A549 (cell line): ENCODE results near the gene DDX17. TPM values are rescaled to one million over a fixed set of nuclear protein-coding genes. Genes with fewer than 3 reads are reported as not detected.

Source experiments
- ATAC-seq, 2 experiments: fragments of 200-7000 bp in 1 of 2; fragments of >200 bp in 1 of 2; cut with Nextera tagmentation in 1 of 2; cut with Tn5 transposase in 1 of 2; 3 replicates each; pipeline versions ENCODE4 v1.8.0 to v1.9.1; 2018 to 2020; ENCODE audit warnings: mild to moderate bottlenecking in 1 of 2, moderate library complexity in 1 of 2
- CTCF ChIA-PET: fragments of 300-600 bp; sonication (Branson Sonifier 250); formaldehyde crosslinking; extraction: SDS; loops from one replicate; lab custom pipeline; 2021; ENCODE audit warnings: antibody characterized with exemption, inconsistent platforms; lab: Yijun Ruan, JAX
- POLR2A ChIA-PET: fragments of 350-600 bp; formaldehyde crosslinking; extraction: SDS; loops from one replicate; lab custom pipeline; 2021; ENCODE audit warnings: antibody characterized with exemption, inconsistent platforms; lab: Yijun Ruan, JAX
- DNase-seq, 2 experiments: peaks; one replicate each; pipeline versions ENCODE4 v3.0.0 to v3.0.0-alpha.2; 2011 to 2016; ENCODE audit warnings: low read depth in 1 of 2, low spot score in 1 of 2
- FAIRE-seq: peaks from 2 replicates; lab custom pipeline; 2011; peaks lifted over from hg19 to GRCh38; lab: Jason Lieb, UNC
- H3K27ac ChIP-seq, 2 experiments: fragments of >200 bp; sonication (Bioruptor Twin); formaldehyde crosslinking; 3 replicates each; pipeline ENCODE4 v1.5.1; 2016 to 2017
- H3K4me1 ChIP-seq: fragments of >200 bp; sonication (Bioruptor Twin); formaldehyde crosslinking; 3 replicates; pipeline ENCODE4 v1.6.1; 2016
- H3K4me2 ChIP-seq: fragments of >200 bp; sonication (Bioruptor Twin); formaldehyde crosslinking; 3 replicates; pipeline ENCODE4 v1.6.1; 2016
- H3K4me3 ChIP-seq: fragments of >200 bp; sonication (Bioruptor Twin); formaldehyde crosslinking; 3 replicates; pipeline ENCODE4 v1.5.1; 2016
- H3K9me3 ChIP-seq: fragments of >200 bp; sonication (Bioruptor Twin); formaldehyde crosslinking; 3 replicates; pipeline ENCODE4 v1.6.1; 2016
- ATOH8 ChIP-seq: fragments of 250-450 bp; sonication (Bioruptor Pico); IDR thresholded peaks from 2 replicates; pipeline ENCODE4 v1.5.0; 2020; ENCODE audit warnings: low read depth, mild to moderate bottlenecking, moderate library complexity
- CBX2 ChIP-seq: fragments of 200-600 bp; sonication (generic); IDR thresholded peaks from 2 replicates; pipeline ENCODE4 v1.6.1; 2016; ENCODE audit warnings: low read depth, mild to moderate bottlenecking, borderline replicate concordance
- CTCF ChIP-seq: fragments of >200 bp; sonication (Bioruptor Twin); formaldehyde crosslinking; IDR thresholded peaks from 3 replicates; pipeline ENCODE4 v1.5.1; 2016
- ELK1 ChIP-seq: fragments of 150-350 bp; IDR thresholded peaks from 2 replicates; pipeline ENCODE4 v1.6.1; 2014; ENCODE audit warnings: low read depth, mild to moderate bottlenecking, low read length
- FOSB ChIP-seq: fragments of 250-450 bp; sonication (Bioruptor Pico); IDR thresholded peaks from 2 replicates; pipeline ENCODE4 v1.5.0; 2020; ENCODE audit warnings: mild to moderate bottlenecking, moderate library complexity
- FOSL2 ChIP-seq, 2 experiments: fragments of 450-650 bp in 1 of 2; fragments of >200 bp in 1 of 2; sonication (Bioruptor Twin) in 1 of 2; formaldehyde crosslinking; IDR thresholded peaks; 2 replicates each; pipeline versions ENCODE4 v1.5.0 to v1.6.1; 2016 to 2020; ENCODE audit warnings: mild to moderate bottlenecking in 1 of 2, moderate library complexity in 1 of 2
- HMGXB4 ChIP-seq: fragments of 250-450 bp; sonication (Bioruptor Pico); IDR thresholded peaks from 2 replicates; pipeline ENCODE4 v1.5.0; 2021; ENCODE audit warnings: mild to moderate bottlenecking, moderate library complexity, borderline replicate concordance
- HOXA7 ChIP-seq: fragments of 250-450 bp; sonication (Bioruptor Pico); IDR thresholded peaks from 2 replicates; pipeline ENCODE4 v1.5.0; 2020; ENCODE audit warnings: mild to moderate bottlenecking, moderate library complexity
- HOXB13 ChIP-seq: fragments of 250-450 bp; sonication (Bioruptor Pico); IDR thresholded peaks from 2 replicates; pipeline ENCODE4 v1.5.0; 2020; ENCODE audit warnings: low read depth, mild to moderate bottlenecking, moderate library complexity
- KDM5A ChIP-seq: fragments of 200-600 bp; sonication (generic); IDR thresholded peaks from 2 replicates; pipeline ENCODE4 v1.6.1; 2016; ENCODE audit warnings: antibody characterized with exemption, mild to moderate bottlenecking
- MAFK ChIP-seq: fragments of 450-650 bp; IDR thresholded peaks from 2 replicates; pipeline ENCODE4 v1.6.1; 2014; ENCODE audit not compliant: partially characterized antibody
- MAZ ChIP-seq: fragments of 150-350 bp; IDR thresholded peaks from 2 replicates; pipeline ENCODE4 v1.6.1; 2014; ENCODE audit warnings: antibody characterized with exemption, low read depth, low read length, borderline replicate concordance
- MYC ChIP-seq: IDR thresholded peaks from 2 replicates; pipeline ENCODE4 v1.6.1; 2012; ENCODE audit warnings: mild to moderate bottlenecking, inconsistent platforms, low read length, improper control_type of control experiment, borderline replicate concordance
- PBX3 ChIP-seq: IDR thresholded peaks from 2 replicates; pipeline ENCODE4 v1.6.1; 2012
- PHF8 ChIP-seq: fragments of 200-600 bp; sonication (generic); IDR thresholded peaks from 2 replicates; pipeline ENCODE4 v1.6.1; 2016; ENCODE audit warnings: low read depth, mild to moderate bottlenecking, antibody characterized with exemption, moderate library complexity, borderline replicate concordance
- RAD21 ChIP-seq, 2 experiments: fragments of >200 bp in 1 of 2; sonication (Bioruptor Twin) in 1 of 2; formaldehyde crosslinking in 1 of 2; IDR thresholded peaks in 1 of 2; conservative IDR thresholded peaks in 1 of 2; 2 replicates in 1 of 2; 3 replicates in 1 of 2; pipeline ENCODE4 v1.6.1; 2012 to 2018; ENCODE audit warnings: inconsistent platforms in 1 of 2
- RCOR1 ChIP-seq: fragments of 150-350 bp; IDR thresholded peaks from 2 replicates; pipeline ENCODE4 v1.6.1; 2014; ENCODE audit warnings: antibody characterized with exemption, low read length, low read depth
- REST ChIP-seq: fragments of 200-600 bp; sonication (generic); IDR thresholded peaks from 2 replicates; pipeline ENCODE4 v1.6.1; 2016; ENCODE audit warnings: antibody characterized with exemption, mild to moderate bottlenecking, moderate library complexity
- RFX5 ChIP-seq: fragments of 450-650 bp; IDR thresholded peaks from 2 replicates; pipeline ENCODE4 v1.7.1; 2014; ENCODE audit warnings: antibody characterized with exemption, mild to moderate bottlenecking, moderate library complexity
- SMC3 ChIP-seq: fragments of >200 bp; sonication (Bioruptor Twin); formaldehyde crosslinking; IDR thresholded peaks from 3 replicates; pipeline ENCODE4 v1.6.1; 2018; ENCODE audit warnings: inconsistent platforms
- SREBF2 ChIP-seq: fragments of 450-650 bp; IDR thresholded peaks from 2 replicates; pipeline ENCODE4 v1.6.1; 2014; ENCODE audit warnings: mild to moderate bottlenecking, moderate library complexity
- TP53 ChIP-seq: fragments of 250-450 bp; sonication (Bioruptor Pico); IDR thresholded peaks from 2 replicates; pipeline ENCODE4 v1.5.0; 2021; ENCODE audit warnings: mild to moderate bottlenecking, moderate library complexity
- ZC3H11A ChIP-seq: fragments of 450-650 bp; IDR thresholded peaks from 2 replicates; pipeline ENCODE4 v1.6.1; 2014; ENCODE audit warnings: antibody characterized with exemption, mild to moderate bottlenecking
- ZNF302 ChIP-seq: fragments of 250-450 bp; sonication (Bioruptor Pico); IDR thresholded peaks from 2 replicates; pipeline ENCODE4 v1.9.0; 2021; ENCODE audit warnings: inconsistent platforms, mild to moderate bottlenecking, moderate library complexity
- WGBS: methylation state at CpG from one replicate; pipeline ENCODE4 v1.1.6; 2017; ENCODE audit errors: missing lambda C conversion rate; 5-methylcytosine and 5-hydroxymethylcytosine counted together
- polyA plus RNA-seq, 4 experiments: library from polyadenylated mRNA; depleted of rRNA in 3 of 4; stranded (reverse); fragments of >200 nt; fragmentation: RNase III in 1 of 4; extraction: RNeasy Plus Mini Kit Qiagen cat#74134 plus additional on column Dnase treatment in 1 of 4; gene quantifications; 2 replicates in 3 of 4; 3 replicates in 1 of 4; pipeline ENCODE4 v1.2.3, GENCODE V29; 2011 to 2017

Gene DDX17
- polyA plus RNA-seq, 2 of the 4 experiments (the other 2 are of a cell fraction): 117 to 292 TPM

GRCh38 chr22:38497869-38498268 is 8.2 kb downstream of the DDX17 start:
- ChIA-PET POLR2A (no interaction called here), CTCF (interaction anchor here (1.7 kb wide), 1 partner anchor 8 kb away, joined by 4 read pairs; no protein-coding TSS in a partner anchor)
- FAIRE-seq: no peak
- Histone ChIP-seq H3K27ac (no peak overlapping the region), H3K4me2 (no peak overlapping the region), H3K4me3 (no peak overlapping the region), H3K9me3 (no peaks in the 10 kb centered on the region), H3K4me1 (peaks cover 17% of the 10 kb centered on the region; the same call in 2 of the 3 replicates)
- 88% methylated on average over 3 of the region's 3 CpGs for WGBS
- TF ChIP-seq ZNF302: no peak
- no peak for TF ChIP-seq ZC3H11A
- TF ChIP-seq MAZ: no peak
- no peak for TF ChIP-seq HOXB13 (CRISPR knock-in tag)
- no peak for TF ChIP-seq PHF8
- no peak for TF ChIP-seq CTCF
- no peak for TF ChIP-seq HMGXB4 (CRISPR knock-in tag)
- TF ChIP-seq ATOH8 (CRISPR knock-in tag): no peak
- no peak for TF ChIP-seq SMC3
- no peak for TF ChIP-seq FOSB (CRISPR knock-in tag)
- no peak for TF ChIP-seq CBX2
- no peak for TF ChIP-seq KDM5A
- no peak for TF ChIP-seq MYC
- TF ChIP-seq ELK1: no peak
- no peak for TF ChIP-seq RCOR1
- TF ChIP-seq RAD21 (conservative IDR thresholded peaks at IDR 0.05 in 1 of 2, IDR thresholded peaks at IDR 0.05 in 1 of 2): no peak
- no peak for TF ChIP-seq SREBF2
- no peak for ATAC-seq
- no peak for DNase-seq

GRCh38 chr22:38494939-38495338 is 11.2 kb downstream of the DDX17 start:
- FAIRE-seq: no peak
- peak in 1 of 2 experiments; percentile 50; a peak in 1 of 6 replicates for ATAC-seq
- DNase-seq: no peak
- Histone ChIP-seq H3K9me3 (no peaks in the 10 kb centered on the region), H3K4me3 (no peak overlapping the region), H3K4me2 (no peak overlapping the region), H3K4me1 (peaks cover 35% of the 10 kb centered on the region), H3K27ac (no peak overlapping the region)
- ChIA-PET POLR2A (no interaction called here), CTCF (interaction anchor here (1.3 kb wide), 1 partner anchor 82 kb away, joined by 3 read pairs; no protein-coding TSS in a partner anchor)
- WGBS: 94% methylated on average over 12 of the region's 12 CpGs
- no peak for TF ChIP-seq RAD21 (conservative IDR thresholded peaks at IDR 0.05 in 1 of 2, IDR thresholded peaks at IDR 0.05 in 1 of 2)
- TF ChIP-seq MAFK: no peak
- no peak for TF ChIP-seq TP53 (CRISPR knock-in tag)
- no peak for TF ChIP-seq RFX5
- no peak for TF ChIP-seq FOSL2 (IDR thresholded peaks at IDR 0.05)
- no peak for TF ChIP-seq FOSL2 (CRISPR knock-in tag; IDR thresholded peaks at IDR 0.05)
- no peak for TF ChIP-seq PBX3
- TF ChIP-seq REST: no peak
- no peak for TF ChIP-seq ELK1
- TF ChIP-seq HOXA7: no peak
- TF ChIP-seq SMC3: no peak
- no peak for TF ChIP-seq PHF8
- TF ChIP-seq RCOR1: no peak
